ENCODE data around the gene SPIRE1.

SPIRE1 gene

DNA sequence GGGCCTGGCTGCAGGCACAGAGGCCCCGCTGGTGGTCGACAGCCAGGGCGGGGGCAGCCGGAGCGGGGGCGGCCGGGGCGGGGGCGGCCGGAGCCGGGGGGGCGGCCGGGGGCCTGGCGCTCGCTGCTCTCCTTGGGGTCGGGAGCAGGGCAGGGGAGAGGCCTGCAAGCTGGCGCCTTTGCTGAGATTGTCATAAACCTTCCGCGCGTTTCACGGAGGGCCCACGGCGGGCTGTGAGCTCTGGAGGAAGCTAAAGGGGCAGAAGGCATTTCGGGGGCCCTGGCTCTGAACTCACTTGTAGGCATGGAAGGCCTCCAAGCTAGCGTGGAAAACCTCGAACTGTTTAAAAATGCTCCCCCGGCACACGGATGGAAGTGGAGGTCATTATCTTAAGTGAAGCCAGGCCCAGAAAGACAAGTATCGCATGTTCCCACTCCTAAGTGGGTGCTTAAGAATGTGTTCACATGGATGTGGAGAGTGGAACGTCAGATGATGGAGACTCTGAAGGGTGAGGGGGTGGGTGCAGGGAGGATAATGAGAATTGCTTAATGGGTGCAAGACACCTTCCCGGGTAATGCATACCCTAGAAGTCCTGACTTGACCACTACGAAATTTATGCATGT is 249.5 kb downstream of the SPIRE1 start:
- H2AFZ ChIP-seq (ENCODE audit: low read length) = 0 out of 2 replicates have a peak overlapping the region, but pooled peaks have one; percentile 30
- H4K20me1 ChIP-seq (ENCODE audit: insufficient read depth, low read length) = no peaks in the 10 kb centered on the region
- TF ChIP-seq, protein P1, sequence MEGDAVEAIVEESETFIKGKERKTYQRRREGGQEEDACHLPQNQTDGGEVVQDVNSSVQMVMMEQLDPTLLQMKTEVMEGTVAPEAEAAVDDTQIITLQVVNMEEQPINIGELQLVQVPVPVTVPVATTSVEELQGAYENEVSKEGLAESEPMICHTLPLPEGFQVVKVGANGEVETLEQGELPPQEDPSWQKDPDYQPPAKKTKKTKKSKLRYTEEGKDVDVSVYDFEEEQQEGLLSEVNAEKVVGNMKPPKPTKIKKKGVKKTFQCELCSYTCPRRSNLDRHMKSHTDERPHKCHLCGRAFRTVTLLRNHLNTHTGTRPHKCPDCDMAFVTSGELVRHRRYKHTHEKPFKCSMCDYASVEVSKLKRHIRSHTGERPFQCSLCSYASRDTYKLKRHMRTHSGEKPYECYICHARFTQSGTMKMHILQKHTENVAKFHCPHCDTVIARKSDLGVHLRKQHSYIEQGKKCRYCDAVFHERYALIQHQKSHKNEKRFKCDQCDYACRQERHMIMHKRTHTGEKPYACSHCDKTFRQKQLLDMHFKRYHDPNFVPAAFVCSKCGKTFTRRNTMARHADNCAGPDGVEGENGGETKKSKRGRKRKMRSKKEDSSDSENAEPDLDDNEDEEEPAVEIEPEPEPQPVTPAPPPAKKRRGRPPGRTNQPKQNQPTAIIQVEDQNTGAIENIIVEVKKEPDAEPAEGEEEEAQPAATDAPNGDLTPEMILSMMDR (IDR thresholded peaks at IDR 0.05; ENCODE audit: low read length) = no peak
- peak overlapping the region; percentile 99 for H3K9ac ChIP-seq (ENCODE audit: low read length)
- peaks cover 23% of the 10 kb centered on the region for H3K79me2 ChIP-seq (ENCODE audit: insufficient read depth, low read length)
- H3K4me1 ChIP-seq (ENCODE audit: insufficient read depth, low read length, severe bottlenecking) = peaks cover 41% of the 10 kb centered on the region
- no peaks in the 10 kb centered on the region for H3K9me2 ChIP-seq (ENCODE audit: low read depth, low read length)
- no peaks in the 10 kb centered on the region for H3K9me3 ChIP-seq (ENCODE audit: low read length)
- peaks cover 21% of the 10 kb centered on the region for H3K36me3 ChIP-seq (ENCODE audit: insufficient read depth, low read length)
- peak overlapping the region; percentile 99 for H3K4me2 ChIP-seq (ENCODE audit: low read length)
- H3K27me3 ChIP-seq (ENCODE audit: insufficient read depth, low read length) = peaks cover 12% of the 10 kb centered on the region
- peak overlapping the region; percentile 80 for H3K27ac ChIP-seq (ENCODE audit: low read depth, low read length, poor library complexity, severe bottlenecking)
- no peaks in the 10 kb centered on the region for H3F3A ChIP-seq (ENCODE audit: insufficient read depth, low read length)
- peak overlapping the region; percentile 98 for H3K4me3 ChIP-seq (ENCODE audit: low read depth, low read length, poor library complexity, severe bottlenecking)

DNA sequence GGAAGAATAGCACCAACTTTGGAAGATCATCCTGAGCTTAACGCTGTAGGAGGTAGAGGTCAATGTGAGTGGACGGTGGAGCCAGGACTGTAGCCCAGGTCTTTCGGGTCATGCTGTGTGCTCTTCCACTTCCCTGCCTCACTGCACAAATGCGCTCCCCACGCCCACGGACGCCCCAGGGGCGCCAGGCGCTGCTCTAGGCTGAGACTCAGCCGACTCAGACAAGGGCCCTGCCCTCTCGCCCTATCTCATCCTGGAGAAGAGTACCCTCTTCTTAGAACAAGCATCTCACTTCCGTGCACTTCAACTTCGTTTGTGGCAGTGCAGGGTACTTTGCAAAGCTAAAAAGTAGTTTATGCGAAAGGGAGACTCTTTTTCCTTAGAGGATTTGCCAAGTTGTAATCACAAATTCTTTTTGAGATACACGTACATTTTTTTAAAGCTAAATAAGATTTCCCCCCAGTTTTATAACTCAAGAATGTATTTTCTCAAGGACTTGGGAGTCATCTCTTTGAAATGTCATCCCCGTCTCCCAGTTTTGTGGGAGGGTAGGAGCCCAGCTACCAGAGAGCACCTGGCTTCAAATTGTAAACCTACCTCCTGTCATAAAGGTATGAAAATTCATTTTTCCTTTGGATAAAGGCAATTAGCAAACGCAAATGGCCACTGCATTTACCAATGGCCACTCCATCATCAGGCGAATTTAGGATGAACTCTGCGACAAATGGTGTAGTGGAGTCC is 251.4 kb downstream of the SPIRE1 start:
- no peaks in the 10 kb centered on the region for H3K9me3 ChIP-seq (ENCODE audit: low read length)
- peaks cover 23% of the 10 kb centered on the region for H3K79me2 ChIP-seq (ENCODE audit: insufficient read depth, low read length)
- peaks cover 41% of the 10 kb centered on the region for H3K4me1 ChIP-seq (ENCODE audit: insufficient read depth, low read length, severe bottlenecking)
- H3K9ac ChIP-seq (ENCODE audit: low read length) = no peak overlapping the region
- H2AFZ ChIP-seq (ENCODE audit: low read length) = no peak overlapping the region
- peaks cover 15% of the 10 kb centered on the region for H3K36me3 ChIP-seq (ENCODE audit: insufficient read depth, low read length)
- peak overlapping the region; percentile 98 for H3K4me3 ChIP-seq (ENCODE audit: low read depth, low read length, poor library complexity, severe bottlenecking)
- no peaks in the 10 kb centered on the region for H4K20me1 ChIP-seq (ENCODE audit: insufficient read depth, low read length)
- H3K9me2 ChIP-seq (ENCODE audit: low read depth, low read length) = no peaks in the 10 kb centered on the region
- H3K4me2 ChIP-seq (ENCODE audit: low read length) = no peak overlapping the region; the same call in 1 of the 2 replicates
- H3K27me3 ChIP-seq (ENCODE audit: insufficient read depth, low read length) = peaks cover 27% of the 10 kb centered on the region
- TF ChIP-seq EZH2 (IDR thresholded peaks at IDR 0.05; ENCODE audit: borderline replicate concordance, low read length) = no peak
- TF ChIP-seq, protein P1 (IDR thresholded peaks at IDR 0.05; ENCODE audit: low read length) = no peak
- H3F3A ChIP-seq (ENCODE audit: insufficient read depth, low read length) = no peaks in the 10 kb centered on the region
- no peak overlapping the region for H3K27ac ChIP-seq (ENCODE audit: low read depth, low read length, poor library complexity, severe bottlenecking)

DNA sequence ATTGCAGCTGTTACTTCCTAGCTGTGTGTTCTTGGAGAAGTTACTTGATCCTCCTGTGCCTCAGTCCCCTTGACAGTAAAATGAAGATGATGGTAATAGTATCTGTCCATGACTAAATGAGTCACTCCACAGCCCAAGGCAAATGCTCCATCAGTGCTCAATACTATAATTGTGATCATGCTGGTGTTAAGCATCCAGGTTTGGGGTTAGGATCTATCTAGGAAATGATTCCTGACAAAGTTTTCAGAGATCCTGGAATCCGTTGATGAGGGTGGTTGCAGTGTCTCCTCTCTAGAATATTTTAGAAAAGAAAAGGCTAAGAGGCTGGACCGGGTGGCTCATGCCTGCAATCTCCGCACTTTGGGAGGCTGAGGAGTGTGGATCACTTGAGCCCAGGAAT is 252.8 kb downstream of the SPIRE1 start:
- TF ChIP-seq EZH2 (IDR thresholded peaks at IDR 0.05; ENCODE audit: borderline replicate concordance, low read length) = no peak
- TF ChIP-seq, protein P1 (IDR thresholded peaks at IDR 0.05; ENCODE audit: low read length) = no peak
- H3K9ac ChIP-seq (ENCODE audit: low read length) = no peak overlapping the region
- H3K9me3 ChIP-seq (ENCODE audit: low read length) = no peaks in the 10 kb centered on the region
- no peak overlapping the region for H2AFZ ChIP-seq (ENCODE audit: low read length)
- peaks cover 33% of the 10 kb centered on the region for H3K4me1 ChIP-seq (ENCODE audit: insufficient read depth, low read length, severe bottlenecking)
- peaks cover 16% of the 10 kb centered on the region for H3K79me2 ChIP-seq (ENCODE audit: insufficient read depth, low read length)
- H3K27ac ChIP-seq (ENCODE audit: low read depth, low read length, poor library complexity, severe bottlenecking) = no peak overlapping the region
- H3K4me2 ChIP-seq (ENCODE audit: low read length) = no peak overlapping the region
- H4K20me1 ChIP-seq (ENCODE audit: insufficient read depth, low read length) = no peaks in the 10 kb centered on the region
- H3K27me3 ChIP-seq (ENCODE audit: insufficient read depth, low read length) = peaks cover 28% of the 10 kb centered on the region
- H3K4me3 ChIP-seq (ENCODE audit: low read depth, low read length, poor library complexity, severe bottlenecking) = no peak overlapping the region
- no peaks in the 10 kb centered on the region for H3K9me2 ChIP-seq (ENCODE audit: low read depth, low read length)
- H3F3A ChIP-seq (ENCODE audit: insufficient read depth, low read length) = no peaks in the 10 kb centered on the region
- H3K36me3 ChIP-seq (ENCODE audit: insufficient read depth, low read length) = peaks cover 6% of the 10 kb centered on the region
